Measurements from ENCODE around the gene LGR5. TPM values are rescaled to one million over a fixed set of nuclear protein-coding genes. Genes with fewer than 3 reads are reported as not detected.

The LGR5 gene
- 1 to 10 TPM in 1 of 8 experiments, under 1 TPM in 5, not detected in 2; 0.24 to 3.1 (median 0.31) TPM for total RNA-seq

GRCh38 chr12:71439613-71440344 lies at the start of gene LGR5:
LGR5 (plus strand) TSS chr12:71439798; CDS start chr12:71440081, 283 bp downstream.
- H3K27ac ChIP-seq = no peak within 1 kb of the TSS
- peak; percentile 62 to 92 (median 88) for ATAC-seq (replicated peaks in 6 of 8)
- in situ Hi-C loops (cut with MboI; ENCODE audit: low pct_unique_long_range_greater_than_20kb in 2 of 9, low sequenced_read_pairs in 9 of 9, unreplicated experiment in 9 of 9) = loop anchor here in 1 of 9 experiments (25.0 kb wide), 1 partner anchor 298 kb away; no protein-coding TSS in a partner anchor
- peaks cover 0 to 8% of the 10 kb centered on the region in 2 donors for H3K4me1 ChIP-seq (replicated peaks in 1 of 2)
- 0 to 3% methylated on average over 5 to 7 of the region's 65 CpGs; no CpG with 5 or more reads in 8 of the 10 experiments for WGBS, 10 experiments
- H3K4me3 ChIP-seq = peak within 1 kb of the TSS; percentile 42 to 55 (median 48)

- Histone ChIP-seq H3K4me1 (replicated peaks in 1 of 2) (no peaks in the 10 kb centered on the region), H3K4me3 (no peak overlapping the region), H3K27ac (no peak overlapping the region)
- in situ Hi-C loops (cut with MboI; ENCODE audit: low pct_unique_long_range_greater_than_20kb in 2 of 9, low sequenced_read_pairs in 9 of 9, unreplicated experiment in 9 of 9) = loop anchor here in 2 of 9 experiments (25.0 kb wide), 2 partner anchors 180 to 655 kb away; no protein-coding TSS in a partner anchor
- 25 to 60% (median 55%) methylated on average over 4 to 9 of the region's 10 CpGs; no CpG with 5 or more reads in 1 of the 10 experiments for WGBS, 10 experiments
- peak; percentile 63 to 93 (median 82) for ATAC-seq (replicated peaks in 6 of 8)
These were observed 47.0 kb upstream of the LGR5 start for GRCh38 chr12:71392521-71393145.

GRCh38 chr12:71393625-71394024 lies 46.0 kb upstream of the LGR5 start:
- WGBS, 10 experiments = 40 to 73% (median 66%) methylated on average over 1 to 4 of the region's 4 CpGs; no CpG with 5 or more reads in 3 of the 10 experiments
- no peak overlapping the region for H3K4me3 ChIP-seq
- in situ Hi-C loops (cut with MboI; ENCODE audit: low pct_unique_long_range_greater_than_20kb in 2 of 9, low sequenced_read_pairs in 9 of 9, unreplicated experiment in 9 of 9) = loop anchor here in 2 of 9 experiments (25.0 kb wide), 2 partner anchors 181 to 656 kb away; no protein-coding TSS in a partner anchor
- no peaks in the 10 kb centered on the region for H3K4me1 ChIP-seq (replicated peaks in 1 of 2)
- no peak for ATAC-seq (replicated peaks in 6 of 8)
- no peak overlapping the region for H3K27ac ChIP-seq

- in situ Hi-C loops (cut with MboI; ENCODE audit: low pct_unique_long_range_greater_than_20kb in 2 of 9, low sequenced_read_pairs in 9 of 9, unreplicated experiment in 9 of 9) = loop anchor here in 2 of 9 experiments (25.0 kb wide), 2 partner anchors 185 to 660 kb away; no protein-coding TSS in a partner anchor
These were observed 42.1 kb upstream of the LGR5 start for GRCh38 chr12:71397433-71397954.

GRCh38 chr12:71399197-71399596 lies 40.4 kb upstream of the LGR5 start:
- Histone ChIP-seq H3K27ac (no peak overlapping the region), H3K4me1 (replicated peaks in 1 of 2) (no peaks in the 10 kb centered on the region), H3K4me3 (no peak overlapping the region)
- no peak for ATAC-seq (replicated peaks in 6 of 8)
- in situ Hi-C loops (cut with MboI; ENCODE audit: low pct_unique_long_range_greater_than_20kb in 2 of 9, low sequenced_read_pairs in 9 of 9, unreplicated experiment in 9 of 9) = loop anchor here in 2 of 9 experiments (25.0 kb wide), 2 partner anchors 187 to 662 kb away; no protein-coding TSS in a partner anchor
- WGBS, 10 experiments = 0 to 93% (median 76%) methylated on average over 1 to 2 of the region's 2 CpGs; no CpG with 5 or more reads in 3 of the 10 experiments

More at GRCh38 chr12:71397433-71397954, 42.1 kb upstream of the LGR5 start:
- no peaks in the 10 kb centered on the region for H3K4me1 ChIP-seq (replicated peaks in 1 of 2)
- 0 to 60% (median 9%) methylated on average over 1 of the region's 1 CpG; no CpG with 5 or more reads in 3 of the 10 experiments for WGBS, 10 experiments
- H3K27ac ChIP-seq = no peak overlapping the region
- ATAC-seq (replicated peaks in 6 of 8) = no peak
- no peak overlapping the region for H3K4me3 ChIP-seq

GRCh38 chr12:71400481-71400880 lies 39.1 kb upstream of the LGR5 start:
- Histone ChIP-seq H3K27ac (no peak overlapping the region), H3K4me3 (no peak overlapping the region), H3K4me1 (replicated peaks in 1 of 2) (no peaks in the 10 kb centered on the region)
- no peak for ATAC-seq (replicated peaks in 6 of 8)
- in situ Hi-C loops (cut with MboI; ENCODE audit: low pct_unique_long_range_greater_than_20kb in 2 of 9, low sequenced_read_pairs in 9 of 9, unreplicated experiment in 9 of 9) = loop anchor here in 4 of 9 experiments (25.0 kb wide), 3 partner anchors 162 to 337 kb away; no protein-coding TSS in a partner anchor
- WGBS, 10 experiments = 50 to 100% (median 85%) methylated on average over 1 to 2 of the region's 2 CpGs; no CpG with 5 or more reads in 2 of the 10 experiments

- in situ Hi-C loops (cut with MboI; ENCODE audit: low pct_unique_long_range_greater_than_20kb in 2 of 9, low sequenced_read_pairs in 9 of 9, unreplicated experiment in 9 of 9) = loop anchor here in 4 of 9 experiments (25.0 kb wide), 3 partner anchors 156 to 331 kb away; no protein-coding TSS in a partner anchor
- Histone ChIP-seq H3K4me1 (replicated peaks in 1 of 2) (no peaks in the 10 kb centered on the region), H3K4me3 (no peak overlapping the region), H3K27ac (no peak overlapping the region)
- whole genome bisulfite sequencing, 10 experiments = 50 to 100% (median 64%) methylated on average over 1 of the region's 1 CpG; no CpG with 5 or more reads in 1 of the 10 experiments
- no peak for ATAC-seq (replicated peaks in 6 of 8)
These were observed 33.7 kb upstream of the LGR5 start for GRCh38 chr12:71405884-71406283.

GRCh38 chr12:71407732-71408131 lies 31.9 kb upstream of the LGR5 start:
- H3K27ac ChIP-seq = no peak overlapping the region
- in situ Hi-C loops (cut with MboI; ENCODE audit: low pct_unique_long_range_greater_than_20kb in 2 of 9, low sequenced_read_pairs in 9 of 9, unreplicated experiment in 9 of 9) = loop anchor here in 4 of 9 experiments (25.0 kb wide), 3 partner anchors 155 to 330 kb away; no protein-coding TSS in a partner anchor
- no peaks in the 10 kb centered on the region for H3K4me1 ChIP-seq (replicated peaks in 1 of 2)
- WGBS, 10 experiments = 42 to 100% (median 89%) methylated on average over 1 of the region's 1 CpG; no CpG with 5 or more reads in 2 of the 10 experiments
- no peak overlapping the region for H3K4me3 ChIP-seq
- ATAC-seq (replicated peaks in 6 of 8) = no peak

GRCh38 chr12:71410844-71411243 lies 28.8 kb upstream of the LGR5 start:
- no peak for ATAC-seq (replicated peaks in 6 of 8)
- Histone ChIP-seq H3K4me3 (no peak overlapping the region), H3K27ac (no peak overlapping the region), H3K4me1 (replicated peaks in 1 of 2) (no peaks in the 10 kb centered on the region)
- in situ Hi-C loops (cut with MboI; ENCODE audit: low pct_unique_long_range_greater_than_20kb in 2 of 9, low sequenced_read_pairs in 9 of 9, unreplicated experiment in 9 of 9) = loop anchor here in 4 of 9 experiments (25.0 kb wide), 3 partner anchors 151 to 326 kb away; no protein-coding TSS in a partner anchor

- 64 to 100% (median 100%) methylated on average over 1 of the region's 1 CpG; no CpG with 5 or more reads in 1 of the 10 experiments for WGBS, 10 experiments
- ATAC-seq (replicated peaks in 6 of 8) = no peak
- H3K4me3 ChIP-seq = no peak overlapping the region
- H3K4me1 ChIP-seq (replicated peaks in 1 of 2) = no peaks in the 10 kb centered on the region
- no peak overlapping the region for H3K27ac ChIP-seq
- in situ Hi-C loops (cut with MboI; ENCODE audit: low pct_unique_long_range_greater_than_20kb in 2 of 9, low sequenced_read_pairs in 9 of 9, unreplicated experiment in 9 of 9) = loop anchor here in 4 of 9 experiments (25.0 kb wide), 3 partner anchors 151 to 326 kb away; no protein-coding TSS in a partner anchor
These were observed 28.0 kb upstream of the LGR5 start for GRCh38 chr12:71411635-71412034.

GRCh38 chr12:71415336-71416231 lies 24.0 kb upstream of the LGR5 start:
- in situ Hi-C loops (cut with MboI; ENCODE audit: low pct_unique_long_range_greater_than_20kb in 2 of 9, low sequenced_read_pairs in 9 of 9, unreplicated experiment in 9 of 9) = loop anchor here in 4 of 9 experiments (25.0 kb wide), 3 partner anchors 147 to 322 kb away; no protein-coding TSS in a partner anchor
- peak in 7 of 8 experiments; percentile 49 to 91 (median 78) for ATAC-seq (replicated peaks in 6 of 8)
- Histone ChIP-seq H3K27ac (no peak overlapping the region), H3K4me3 (no peak overlapping the region), H3K4me1 (replicated peaks in 1 of 2) (no peaks in the 10 kb centered on the region)
- WGBS, 10 experiments = 6 to 100% (median 31%) methylated on average over 1 to 7 of the region's 7 CpGs
